GM21381 (cell line): Measurements from ENCODE around the gene ZNF689.
"Not testable (repeated sequence)": the region's sequence is repeated elsewhere in the genome, so short reads cannot be mapped to it uniquely, and the experiment has no call there.

Source experiments
- ATAC-seq: cut with Tn5 transposase; IDR thresholded peaks from one replicate; pipeline ENCODE4 v1.9.1; 2021; ENCODE audit warnings: mild to moderate bottlenecking, moderate library complexity; ENCODE audit not compliant: unreplicated experiment

ZNF689 gene

DNA sequence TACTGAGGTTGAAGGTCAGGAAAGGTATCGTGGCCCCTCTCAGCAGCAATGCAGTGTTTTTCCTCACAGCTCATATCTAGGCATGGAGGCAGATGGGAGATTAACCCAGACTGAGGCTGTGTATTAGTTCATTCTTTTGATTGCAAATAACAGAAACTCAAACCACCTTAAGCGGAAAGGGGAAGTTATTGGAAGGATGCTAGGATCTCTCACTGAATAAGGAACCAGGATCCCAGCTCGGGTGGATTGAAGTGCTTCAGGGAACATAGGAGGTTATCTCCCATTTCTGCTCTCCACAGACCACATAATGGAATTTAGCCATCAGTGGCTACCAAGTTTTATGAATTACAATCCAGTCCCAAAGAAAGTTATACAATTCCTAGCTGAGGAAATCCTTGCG, 8.2 kb downstream of the ZNF689 start:
- no peak for ATAC-seq

DNA sequence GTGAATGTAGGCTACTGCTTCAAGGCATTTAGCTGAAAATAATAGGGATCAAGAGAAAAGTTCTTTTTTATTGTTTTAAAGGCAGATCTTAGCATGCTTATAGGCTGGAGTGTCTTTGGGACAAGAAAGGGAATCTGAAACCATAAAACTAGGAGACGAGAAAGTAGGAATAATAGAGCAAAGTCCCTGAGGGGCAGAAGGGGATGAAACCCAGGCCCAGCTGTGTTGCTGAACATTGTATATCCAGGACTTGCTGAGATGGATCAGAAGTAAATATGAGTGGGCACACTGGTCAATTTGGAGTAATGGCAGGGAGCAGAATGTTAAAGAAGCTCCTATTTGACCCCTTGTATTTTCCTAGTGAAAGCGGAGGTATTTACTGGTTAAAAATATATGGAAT, 9.3 kb downstream of the ZNF689 start:
- no peak for ATAC-seq

- no peak for ATAC-seq
Observed at GRCh38 chr16:30600215-30600614, 10.0 kb downstream of the ZNF689 start.

DNA sequence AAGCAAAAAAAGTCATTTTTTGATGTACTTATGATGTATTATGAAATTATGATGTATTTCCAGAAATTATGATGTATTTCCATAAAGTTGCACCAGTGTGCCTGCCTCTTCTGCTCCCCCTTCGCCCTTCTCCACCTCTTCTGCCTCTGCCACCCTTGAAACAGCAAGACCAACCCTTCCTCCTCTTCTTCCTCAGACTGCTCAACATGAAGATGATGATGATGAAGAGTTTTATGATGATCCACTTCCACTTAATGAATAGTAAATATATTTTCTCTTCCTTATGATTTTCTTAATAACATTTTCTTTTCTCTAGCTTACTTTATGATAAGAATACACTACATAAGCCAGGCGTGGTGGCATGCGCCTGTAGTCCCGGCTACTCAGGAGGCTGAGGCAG, 17.3 kb downstream of the ZNF689 start:
- no peak for ATAC-seq

GRCh38 chr16:30590869-30591268, 19.3 kb downstream of the ZNF689 start:
- not testable (repeated sequence) for ATAC-seq

DNA sequence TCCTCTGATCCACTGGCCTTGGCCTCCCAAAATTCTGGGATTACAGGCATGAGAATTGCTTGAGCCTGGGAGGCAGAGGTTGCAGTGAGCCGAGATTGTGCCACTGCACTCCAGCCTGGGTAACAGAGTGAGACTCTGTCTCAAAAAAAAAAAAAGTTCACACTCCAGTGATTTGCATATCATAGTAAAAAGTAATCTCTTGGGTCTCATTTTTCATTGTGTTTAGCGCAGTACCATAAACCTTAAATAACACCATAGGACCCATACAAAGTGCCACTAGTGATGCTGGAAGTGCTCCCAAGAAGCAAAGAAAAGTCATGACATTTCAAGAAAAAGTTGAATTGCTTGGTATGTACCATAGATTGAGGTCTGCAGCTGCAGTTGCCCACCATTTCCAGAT, 20.6 kb downstream of the ZNF689 start:
- not testable (repeated sequence) for ATAC-seq

- no peak for ATAC-seq
Observed at GRCh38 chr16:30588651-30589050, 21.5 kb downstream of the ZNF689 start.

DNA sequence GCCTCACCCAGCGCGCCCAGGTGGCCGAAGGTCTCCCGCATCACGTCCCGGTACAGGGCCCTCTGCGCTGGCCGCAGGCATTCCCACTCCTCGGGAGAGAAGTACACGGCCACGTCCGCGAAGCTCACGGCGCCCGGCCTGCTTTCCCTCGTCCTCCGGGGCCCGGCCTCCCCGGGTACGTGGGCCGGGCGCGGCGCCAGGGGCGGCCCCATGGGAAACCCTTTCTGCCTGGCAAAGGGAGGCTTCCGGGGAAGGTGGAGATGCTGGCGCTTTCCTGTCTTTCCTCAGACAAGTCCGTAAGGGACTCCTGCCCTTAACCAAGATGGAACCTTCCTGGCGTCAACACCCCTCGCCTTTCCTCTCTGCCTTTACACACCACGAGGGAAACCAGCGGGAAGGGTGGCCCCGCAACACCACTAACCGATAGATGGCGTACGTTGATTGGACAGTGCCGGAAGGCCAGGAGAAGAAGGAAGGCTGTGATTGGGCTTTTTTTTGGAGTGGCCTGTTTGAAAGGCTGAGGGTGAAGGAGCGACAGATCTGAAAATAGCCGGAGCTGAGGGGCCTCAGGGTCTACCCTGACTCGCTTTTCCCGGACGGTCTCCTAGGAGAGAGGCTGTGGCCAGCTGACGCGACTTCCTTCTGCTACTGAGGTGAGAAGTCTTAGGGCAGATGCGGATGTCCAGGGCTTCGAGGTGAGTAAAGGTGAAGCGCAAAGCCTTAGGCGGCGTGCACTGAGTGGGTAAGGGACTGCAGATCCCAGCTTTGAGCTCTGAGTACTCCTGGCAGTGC, 24.6 kb downstream of the ZNF689 start, which contains the start of gene ZNF785:
Gene ZNF785 (minus strand): TSS at position 298 of the 792 bp plus-strand sequence. CDS start 86 bp downstream, at position 212.
- ATAC-seq: peak; percentile 84

GRCh38 chr16:30585022-30585399, 25.2 kb downstream of the ZNF689 start:
- ATAC-seq: peak; percentile 43

- ATAC-seq: no peak
Observed at GRCh38 chr16:30582611-30583340, 27.4 kb downstream of the ZNF689 start.

DNA sequence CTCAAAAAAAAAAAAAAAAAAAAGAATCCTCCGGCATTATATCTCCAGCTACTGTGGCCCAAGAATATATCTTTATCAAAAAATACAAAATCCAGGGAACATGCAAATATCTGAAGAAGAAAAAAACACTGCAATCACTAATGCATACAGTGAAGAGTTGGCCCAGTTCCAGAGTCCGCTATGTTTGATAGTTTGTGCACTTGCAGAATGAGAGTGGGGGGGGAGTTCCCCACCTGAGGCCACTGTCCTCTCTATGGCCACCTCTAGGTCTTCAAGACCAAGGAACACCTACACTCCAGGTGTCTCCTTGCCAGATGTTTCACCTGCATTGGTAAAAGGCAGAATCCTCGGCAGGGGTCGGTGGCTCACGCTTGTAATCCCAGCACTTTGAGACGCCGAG, 28.7 kb downstream of the ZNF689 start:
- ATAC-seq: no peak

GRCh38 chr16:30574678-30575077, 35.5 kb downstream of the ZNF689 start:
- ATAC-seq: no peak

GRCh38 chr16:30571445-30572322, 38.5 kb downstream of the ZNF689 start, which contains the start of gene ZNF688:
Gene ZNF688 (minus strand): TSS chr16:30571714. CDS start chr16:30571629, 85 bp downstream.
- peak; percentile 69 for ATAC-seq

DNA sequence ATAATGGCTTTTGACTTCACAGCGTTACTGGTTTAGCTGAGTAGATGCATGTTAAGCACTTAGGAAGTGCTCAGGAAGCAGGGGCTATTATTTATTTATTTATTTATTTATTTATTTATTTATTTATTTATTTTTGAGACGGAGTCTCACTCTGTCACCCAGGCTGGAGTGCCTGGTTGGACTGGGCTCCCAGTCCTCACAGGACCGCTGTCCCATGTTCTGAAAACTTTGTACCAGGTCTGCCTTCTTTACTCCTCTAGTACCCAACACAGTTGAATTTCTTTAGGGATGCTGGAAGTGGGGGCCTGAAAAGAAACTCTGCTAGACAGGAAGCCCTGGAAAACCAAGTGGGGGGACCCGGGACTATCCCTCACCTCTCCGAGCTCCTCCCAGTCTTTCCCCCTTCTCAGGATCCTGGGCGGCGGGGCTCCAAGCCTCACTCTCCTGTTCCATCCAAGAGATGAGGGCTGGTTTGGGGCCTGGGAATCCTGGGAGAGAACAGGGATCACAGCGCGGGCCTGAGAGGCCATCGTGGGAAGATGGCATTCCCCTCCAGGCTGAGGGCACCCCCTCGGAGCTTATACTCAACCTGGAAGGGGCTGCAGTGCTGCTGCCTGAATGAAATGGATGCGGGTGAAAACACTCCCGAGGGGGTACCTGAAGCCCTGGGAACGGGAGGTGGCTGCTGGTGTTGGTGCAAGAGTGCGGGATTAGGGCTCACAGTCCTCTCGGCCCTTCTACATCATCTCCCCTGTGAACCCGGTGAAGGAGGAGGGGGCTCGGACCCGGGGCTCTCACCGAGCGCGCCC, 39.3 kb downstream of the ZNF689 start:
- no peak for ATAC-seq

DNA sequence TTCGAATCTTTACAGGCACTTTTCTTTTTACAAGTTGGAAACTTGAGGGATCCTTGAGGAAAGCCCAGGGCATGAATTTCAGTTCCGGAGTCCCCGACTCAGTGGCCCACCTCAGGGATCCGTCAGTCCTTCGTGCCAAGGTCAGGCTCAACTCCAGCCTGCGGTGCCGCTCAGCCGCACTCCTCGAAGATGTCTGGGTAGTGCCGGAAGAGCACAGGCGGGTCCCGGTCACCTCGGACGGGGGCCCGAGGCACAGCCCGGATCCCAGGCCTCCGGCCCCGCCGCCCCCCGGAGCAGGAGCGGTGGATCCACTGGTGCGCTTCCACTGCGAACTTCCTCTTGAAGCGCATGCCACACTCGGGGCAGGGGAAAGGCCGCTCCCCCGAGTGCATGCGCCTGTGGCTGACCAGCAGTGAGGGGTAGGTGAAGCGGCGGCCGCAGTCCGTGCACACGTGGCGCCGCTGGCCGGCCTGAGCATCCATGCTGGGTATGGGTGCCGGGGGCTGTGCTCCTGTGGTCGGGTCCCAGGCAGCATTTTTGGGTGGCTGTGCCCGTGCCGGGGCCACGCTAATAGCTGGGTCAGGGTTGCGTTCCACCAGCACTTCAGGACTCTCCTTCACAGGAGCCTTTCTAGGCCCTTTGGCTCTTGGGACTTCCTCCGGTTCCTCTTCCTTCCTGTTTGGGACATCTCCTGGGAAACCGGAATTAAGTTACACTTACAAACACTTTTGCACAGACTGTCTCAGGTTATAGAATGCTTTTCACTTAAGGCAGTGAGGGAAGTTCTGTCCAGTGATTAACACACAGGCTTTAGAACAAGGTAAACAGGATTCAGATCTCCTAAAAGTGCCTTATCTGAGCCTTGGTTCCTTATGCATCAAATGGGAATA, 40.2 kb downstream of the ZNF689 start:
- ATAC-seq: no peak

GRCh38 chr16:30569281-30569680, 40.9 kb downstream of the ZNF689 start:
- ATAC-seq: no peak

GRCh38 chr16:30567991-30568638, 42.1 kb downstream of the ZNF689 start:
- ATAC-seq: peak; percentile 28

DNA sequence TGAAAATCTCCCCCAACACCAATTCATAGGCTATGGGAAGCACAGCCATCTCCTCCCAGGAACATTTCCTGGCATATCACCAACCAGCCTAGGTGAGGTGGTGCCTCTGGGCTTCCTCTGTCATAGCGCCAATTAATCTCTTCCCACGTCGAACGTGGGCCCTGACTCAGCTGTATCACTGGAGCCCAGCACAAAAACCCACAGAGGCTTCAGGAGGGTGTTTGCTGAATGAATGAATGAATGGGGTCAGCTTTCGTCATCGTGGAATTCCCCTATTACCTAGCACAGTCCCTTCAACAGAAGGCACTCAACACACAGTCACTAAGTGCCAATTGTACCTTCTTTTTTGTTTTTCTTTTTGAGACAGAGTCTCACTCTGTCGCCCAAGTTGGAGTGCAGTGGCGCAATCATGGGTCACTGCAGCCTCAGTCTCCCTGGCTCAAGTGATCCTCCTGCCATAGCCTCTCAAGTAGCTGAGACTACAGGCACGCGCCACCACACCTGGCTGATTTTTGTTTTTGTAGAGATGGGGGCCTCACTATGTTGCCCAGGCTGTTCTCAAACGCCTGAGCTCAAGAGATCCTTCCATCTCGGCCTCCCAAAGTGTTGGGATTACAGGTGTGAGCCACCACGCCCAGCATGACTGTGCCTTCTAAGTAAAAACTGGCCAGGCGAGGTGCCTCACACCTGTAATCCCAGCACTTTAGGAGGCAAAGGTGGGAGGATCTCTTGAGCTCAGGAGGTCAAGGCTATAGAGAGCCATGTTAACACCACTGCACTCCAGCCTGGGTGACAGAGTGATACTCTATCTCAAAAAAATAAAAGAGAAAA, 42.8 kb downstream of the ZNF689 start:
- no peak for ATAC-seq
